LNCaP clone FGC (cell line): ENCODE data around the gene SLC35G3.
"Not testable (repeated sequence)": the region's sequence is repeated elsewhere in the genome, so short reads cannot be mapped to it uniquely, and the experiment has no call there.

Experiments
- DNase-seq: peaks from one replicate; pipeline ENCODE4 v3.0.0-alpha.2; 2011; ENCODE audit warnings: low read depth
- H3K4me3 ChIP-seq: 2 replicates; pipeline ENCODE4 v1.5.1; 2011; ENCODE audit warnings: mild to moderate bottlenecking, low read depth, low read length, control low read depth
- TF ChIP-seq, protein P1 (sequence below): IDR thresholded peaks from 2 replicates; pipeline ENCODE4 v1.5.1; 2012; ENCODE audit warnings: mild to moderate bottlenecking; ENCODE audit not compliant: control insufficient read depth, insufficient read depth; ENCODE audit errors: extremely low read depth

The SLC35G3 gene

GRCh38 chr17:35212668-35213067, 18.5 kb upstream of the SLC35G3 start:
- H3K4me3 ChIP-seq, result no peak overlapping the region
- no peak for DNase-seq
- TF ChIP-seq, protein P1, sequence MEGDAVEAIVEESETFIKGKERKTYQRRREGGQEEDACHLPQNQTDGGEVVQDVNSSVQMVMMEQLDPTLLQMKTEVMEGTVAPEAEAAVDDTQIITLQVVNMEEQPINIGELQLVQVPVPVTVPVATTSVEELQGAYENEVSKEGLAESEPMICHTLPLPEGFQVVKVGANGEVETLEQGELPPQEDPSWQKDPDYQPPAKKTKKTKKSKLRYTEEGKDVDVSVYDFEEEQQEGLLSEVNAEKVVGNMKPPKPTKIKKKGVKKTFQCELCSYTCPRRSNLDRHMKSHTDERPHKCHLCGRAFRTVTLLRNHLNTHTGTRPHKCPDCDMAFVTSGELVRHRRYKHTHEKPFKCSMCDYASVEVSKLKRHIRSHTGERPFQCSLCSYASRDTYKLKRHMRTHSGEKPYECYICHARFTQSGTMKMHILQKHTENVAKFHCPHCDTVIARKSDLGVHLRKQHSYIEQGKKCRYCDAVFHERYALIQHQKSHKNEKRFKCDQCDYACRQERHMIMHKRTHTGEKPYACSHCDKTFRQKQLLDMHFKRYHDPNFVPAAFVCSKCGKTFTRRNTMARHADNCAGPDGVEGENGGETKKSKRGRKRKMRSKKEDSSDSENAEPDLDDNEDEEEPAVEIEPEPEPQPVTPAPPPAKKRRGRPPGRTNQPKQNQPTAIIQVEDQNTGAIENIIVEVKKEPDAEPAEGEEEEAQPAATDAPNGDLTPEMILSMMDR, result no peak

DNA sequence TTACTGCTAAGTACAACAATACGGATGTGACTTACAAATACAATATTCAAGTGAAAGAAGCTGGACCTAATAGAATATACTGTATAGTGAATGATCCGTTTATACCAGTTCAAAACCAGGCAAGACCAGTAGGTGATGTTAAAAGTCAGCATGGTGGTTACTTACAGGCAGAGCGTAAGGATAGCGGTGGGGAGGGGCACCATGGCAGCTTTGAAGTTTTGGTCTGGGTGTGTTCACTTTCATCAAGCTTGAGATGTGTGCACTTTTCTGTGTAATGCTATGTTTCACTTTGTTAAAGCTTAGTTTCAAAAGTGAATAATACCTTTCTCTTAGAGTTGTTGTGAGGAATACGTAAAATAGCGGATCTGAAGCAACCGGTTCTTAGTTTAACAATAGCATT, 16.5 kb upstream of the SLC35G3 start:
- TF ChIP-seq, protein P1, result no peak
- no peak for DNase-seq
- H3K4me3 ChIP-seq, result no peak overlapping the region

DNA sequence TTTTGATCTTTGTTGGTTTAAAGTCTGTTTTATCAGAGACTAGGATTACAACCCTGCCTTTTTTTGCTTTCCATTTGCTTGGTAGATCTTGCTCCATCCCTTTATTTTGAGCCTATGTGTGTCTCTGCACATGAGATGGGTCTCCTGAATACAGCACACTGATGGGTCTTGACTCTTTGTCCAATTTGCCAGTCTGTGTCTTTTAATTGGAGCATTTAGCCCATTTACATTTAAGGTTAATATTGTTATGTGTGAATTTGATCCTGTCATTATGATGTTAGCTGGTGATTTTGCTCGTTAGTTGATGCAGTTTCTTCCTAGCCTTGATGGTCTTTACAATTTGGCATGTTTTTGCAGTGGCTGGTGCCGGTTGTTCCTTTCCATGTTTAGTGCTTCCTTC, 8.4 kb upstream of the SLC35G3 start:
- H3K4me3 ChIP-seq, DNase-seq: not testable (repeated sequence)

- DNase-seq, H3K4me3 ChIP-seq: not testable (repeated sequence)
Measured at GRCh38 chr17:35195062-35195461, 869 bp upstream of the SLC35G3 start.

DNA sequence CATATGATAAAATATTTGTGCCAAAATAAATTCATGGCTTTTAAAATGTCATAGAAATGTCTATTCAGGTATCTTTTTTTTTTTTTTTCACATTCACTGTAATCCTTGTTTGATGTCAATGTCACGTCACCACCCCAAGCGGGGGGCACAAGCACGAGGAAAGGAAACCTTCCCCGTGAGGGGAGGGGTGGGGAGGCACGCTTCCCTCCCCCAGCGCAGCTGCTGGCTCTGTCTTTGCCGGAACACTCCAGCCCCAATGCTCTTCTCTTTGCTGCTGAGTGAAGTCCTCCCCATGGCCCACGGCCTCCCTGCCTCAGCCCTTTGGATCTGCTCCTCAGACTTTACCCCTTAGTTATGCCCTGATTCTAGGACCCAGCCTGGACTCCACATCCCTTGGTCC, 1.5 kb downstream of the SLC35G3 start:
- TF ChIP-seq, protein P1, result no peak

DNA sequence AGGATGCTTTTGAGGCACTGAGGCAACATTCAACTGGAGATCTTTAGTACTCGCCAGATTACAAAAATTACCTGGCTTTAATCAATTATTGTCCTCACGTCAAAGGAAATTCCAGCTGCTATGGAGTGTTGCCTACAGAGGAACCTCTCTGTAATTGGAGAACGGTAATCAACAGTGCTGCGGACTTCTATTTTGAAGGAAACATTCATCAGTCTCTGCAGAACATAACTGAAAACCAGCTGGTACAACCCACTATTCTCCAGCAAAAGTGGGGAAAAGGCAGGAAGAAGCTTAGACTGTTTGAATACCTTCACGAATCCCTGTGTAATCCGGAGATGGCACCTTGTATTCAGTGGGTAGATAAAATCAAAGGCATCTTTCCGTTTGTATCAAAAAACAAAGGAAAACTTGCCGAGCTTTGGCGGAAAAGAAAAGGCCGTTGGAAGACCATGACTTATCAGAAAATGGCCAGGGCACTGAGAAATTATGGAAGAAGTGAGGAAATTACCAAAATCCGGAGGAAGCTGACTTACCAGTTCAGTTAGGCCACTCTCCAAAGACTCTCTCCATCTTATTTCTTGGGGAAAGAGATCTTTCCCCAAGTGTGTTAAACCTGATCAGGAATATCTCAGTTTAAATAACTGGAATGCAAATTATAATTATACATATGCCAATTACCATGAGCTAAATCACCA, 3.0 kb downstream of the SLC35G3 start:
- TF ChIP-seq, protein P1, result no peak
- no peak for DNase-seq
- H3K4me3 ChIP-seq, result no peak overlapping the region

More for the DNA sequence above, 1.5 kb downstream of the SLC35G3 start:
- DNase-seq, result no peak
- no peak overlapping the region for H3K4me3 ChIP-seq

DNA sequence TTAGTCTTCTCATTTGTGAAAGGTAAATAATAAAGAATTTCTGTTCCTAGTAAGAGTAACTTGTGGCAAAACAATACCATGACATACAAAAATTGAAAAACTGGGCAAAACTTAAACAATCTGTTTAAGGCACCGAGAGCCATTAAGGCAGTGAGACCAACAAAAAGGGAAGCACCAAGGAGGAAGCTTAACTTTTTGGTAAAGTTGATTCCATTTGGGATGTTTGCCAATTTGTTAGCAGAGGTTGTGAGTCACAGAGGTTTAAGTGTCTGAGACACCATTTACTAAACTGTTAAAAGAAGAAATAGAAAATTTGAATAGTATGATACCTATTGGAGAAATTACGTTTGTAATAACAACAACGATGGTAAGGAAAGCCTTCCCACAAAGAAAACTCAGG, 4.9 kb downstream of the SLC35G3 start:
- no peak for DNase-seq
- TF ChIP-seq, protein P1, result no peak
- H3K4me3 ChIP-seq, result no peak overlapping the region

DNA sequence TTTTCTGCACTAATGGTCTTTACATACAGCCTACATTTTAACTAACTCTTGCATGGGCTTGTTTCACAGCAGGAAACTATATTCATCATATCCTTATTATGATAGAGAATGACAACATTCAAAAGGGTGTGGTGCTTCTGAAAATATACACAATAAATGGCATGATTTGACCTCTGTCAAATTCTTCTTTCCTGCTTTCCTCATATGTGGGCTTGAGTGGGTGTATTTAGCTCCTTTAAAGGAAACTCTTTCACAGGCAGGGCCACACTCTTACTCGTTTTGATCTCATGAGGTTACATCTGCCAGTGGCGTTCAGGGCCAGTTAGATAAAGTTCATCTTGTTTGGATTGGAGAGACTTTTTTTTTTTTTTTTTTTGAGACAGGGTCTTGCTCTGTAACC, 6.1 kb downstream of the SLC35G3 start:
- TF ChIP-seq, protein P1, result no peak
- no peak overlapping the region for H3K4me3 ChIP-seq

More for the DNA sequence above, 6.1 kb downstream of the SLC35G3 start:
- DNase-seq, result no peak
